K562 (cell line): ENCODE data around the gene RGS9BP. TPM values are rescaled to one million over a fixed set of nuclear protein-coding genes. Genes with fewer than 3 reads are reported as not detected.

ENCODE experiments used
- CXXC5 ChIP-seq: fragments of 250-450 bp; sonication (Bioruptor Pico); IDR thresholded peaks from 2 replicates; pipeline ENCODE4 v1.8.0; 2022; ENCODE audit warnings: inconsistent platforms, mild to moderate bottlenecking, moderate library complexity
- EWSR1 ChIP-seq: fragments of 450-650 bp; IDR thresholded peaks from 2 replicates; pipeline ENCODE4 v1.6.1; 2018; ENCODE audit warnings: borderline replicate concordance, mild to moderate bottlenecking, low read depth, moderate library complexity; ENCODE audit not compliant: partially characterized antibody
- FOXJ2 ChIP-seq: fragments of 200-800 bp; sonication (Bioruptor generic); IDR thresholded peaks from 2 replicates; pipeline ENCODE4 v1.6.1; 2016; ENCODE audit warnings: missing genetic modification characterization, missing compliant biosample characterization
- GTF2A2 ChIP-seq: IDR thresholded peaks from 2 replicates; pipeline ENCODE4 v1.6.1; 2016; ENCODE audit warnings: mild to moderate bottlenecking, missing genetic modification characterization, missing compliant biosample characterization
- ILK ChIP-seq: fragments of 450-650 bp; IDR thresholded peaks from 2 replicates; pipeline ENCODE4 v1.6.1; 2016; ENCODE audit warnings: missing genetic modification characterization, low read depth, mild to moderate bottlenecking, missing compliant biosample characterization, moderate library complexity, borderline replicate concordance
- KAT8 ChIP-seq: fragments of 450-650 bp; IDR thresholded peaks from 2 replicates; pipeline ENCODE4 v1.6.1; 2016; ENCODE audit warnings: low read depth, mild to moderate bottlenecking
- MEIS2 ChIP-seq: fragments of 450-650 bp; IDR thresholded peaks from 2 replicates; pipeline ENCODE4 v1.6.1; 2014; ENCODE audit warnings: mild to moderate bottlenecking; ENCODE audit not compliant: partially characterized antibody
- NR2F6 ChIP-seq: fragments of 450-650 bp; formaldehyde crosslinking; IDR thresholded peaks from 2 replicates; pipeline ENCODE4 v1.4.0; 2020; ENCODE audit warnings: mild to moderate bottlenecking
- NR4A1 ChIP-seq, 2 experiments: fragments of 250-450 bp in 1 of 2; fragments of 450-650 bp in 1 of 2; sonication (Bioruptor Pico) in 1 of 2; IDR thresholded peaks; 2 replicates each; pipeline versions ENCODE4 v1.4.0 to v1.6.1; 2016 to 2020; ENCODE audit warnings: mild to moderate bottlenecking in 2 of 2, missing compliant biosample characterization in 1 of 2, missing genetic modification characterization in 1 of 2, moderate library complexity in 1 of 2
- WHSC1 ChIP-seq: IDR thresholded peaks from one replicate; pipeline ENCODE4 v1.6.1; 2012; ENCODE audit warnings: low read length, control low read depth, inconsistent platforms
- XRCC5 ChIP-seq: fragments of 200-400 bp; formaldehyde crosslinking; IDR thresholded peaks from 2 replicates; pipeline ENCODE4 v1.6.1; 2017; ENCODE audit warnings: low read depth, mild to moderate bottlenecking, low read length
- ZBED1 ChIP-seq: IDR thresholded peaks from 2 replicates; pipeline ENCODE4 v1.6.1; 2014
- polyA plus RNA-seq, 8 experiments: library from polyadenylated mRNA; depleted of rRNA in 4 of 8; stranded (reverse) in 5 of 8; unstranded in 3 of 8; fragments of >200 nt; fragmentation: Nextera tagmentation in 2 of 8; fragmentation: Illumina TruSeq in 1 of 8; extraction: Ambion mirVana in 2 of 8; extraction: Trizol in 1 of 8; gene quantifications; 2 replicates each; pipeline versions ENCODE4 v1.2.1 to v1.2.3, GENCODE V29; 2011 to 2014; ENCODE audit warnings: inconsistent platforms in 1 of 8, missing spikeins in 1 of 8
- total RNA-seq, 7 experiments: library from RNA; depleted of rRNA in 6 of 7; stranded (reverse); fragments of >200 nt in 6 of 7; fragmentation: Illumina TruSeq in 2 of 7; extraction: Trizol in 2 of 7; gene quantifications; 2 replicates each; pipeline versions ENCODE4 v1.2.1 to v1.2.3, GENCODE V29; 2011 to 2021; ENCODE audit warnings: low replicate concordance in 1 of 7
- TF ChIP-seq, protein P1 (sequence below): fragments of 450-650 bp; formaldehyde crosslinking; IDR thresholded peaks from 2 replicates; pipeline ENCODE4 v1.4.0; 2020; ENCODE audit warnings: mild to moderate bottlenecking, moderate library complexity
- TF ChIP-seq, protein P2 (sequence below): sonication (generic); formaldehyde crosslinking; IDR thresholded peaks from 2 replicates; pipeline ENCODE4 v1.8.1; 2023; ENCODE audit warnings: missing genetic modification reagents, mild to moderate bottlenecking, borderline replicate concordance
- TF ChIP-seq, protein P3 (sequence below): fragments of 450-650 bp; formaldehyde crosslinking; IDR thresholded peaks from 2 replicates; pipeline ENCODE4 v1.4.0; 2022; ENCODE audit warnings: mild to moderate bottlenecking, moderate library complexity
- TF ChIP-seq, protein P4 (sequence below): fragments of 250-450 bp; sonication (Bioruptor Pico); IDR thresholded peaks from 2 replicates; pipeline ENCODE4 v1.8.0; 2021; ENCODE audit warnings: moderate library complexity, mild to moderate bottlenecking, inconsistent platforms
- TF ChIP-seq, protein P5 (sequence below): sonication (generic); formaldehyde crosslinking; IDR thresholded peaks from 2 replicates; pipeline ENCODE4 v1.8.0; 2022; ENCODE audit warnings: missing genetic modification reagents, mild to moderate bottlenecking, borderline replicate concordance
- TF ChIP-seq, protein P6 (sequence below): sonication (generic); formaldehyde crosslinking; IDR thresholded peaks from 2 replicates; pipeline ENCODE4 v1.8.0; 2022; ENCODE audit warnings: mild to moderate bottlenecking, low read depth, missing genetic modification reagents

Gene RGS9BP
- total and polyA plus RNA-seq, 9 of the 15 experiments (the other 6 are each of a cell fraction or from before 2014, with no cell fraction given): 0.03 to 1.3 (median 0.49) TPM

DNA sequence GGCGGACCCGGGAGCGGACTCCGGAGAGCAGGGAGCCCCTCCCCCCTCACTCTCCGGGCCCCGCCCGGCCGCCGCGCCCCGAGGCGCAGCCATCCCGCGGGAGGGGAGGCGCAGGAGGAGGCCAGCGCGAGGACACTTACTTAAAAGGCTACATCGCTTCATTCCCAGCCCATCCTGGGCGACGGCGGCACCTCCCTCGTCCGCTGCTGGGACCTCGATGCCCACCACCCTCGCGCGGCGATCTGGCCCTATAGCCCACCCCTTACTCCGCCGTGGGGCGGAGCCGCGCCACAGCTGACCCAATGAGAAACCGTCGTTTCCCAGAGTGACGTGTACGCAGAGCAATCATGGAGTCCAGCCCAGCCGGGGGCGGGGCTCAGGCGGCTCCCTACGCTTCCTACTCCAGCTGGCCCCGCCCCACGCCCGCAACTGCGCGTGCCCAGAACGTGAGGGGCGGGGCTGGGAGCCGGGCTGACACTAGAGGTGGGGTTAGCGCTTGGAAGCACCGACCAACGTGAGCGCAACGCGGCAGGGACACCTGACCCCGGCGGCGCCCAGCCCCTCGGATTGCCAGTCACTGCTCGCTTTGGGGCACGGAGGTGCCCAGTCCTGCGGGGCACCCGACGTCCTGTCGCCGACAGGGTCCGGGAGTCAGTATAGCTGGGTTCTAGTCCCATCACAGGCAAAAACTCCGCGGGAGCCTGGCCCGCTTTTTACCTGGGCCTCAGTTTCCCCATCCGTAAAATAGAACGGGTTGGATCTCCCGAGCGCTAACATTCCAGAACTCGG is 523 bp upstream of the RGS9BP start, which contains the start of gene ANKRD27 (continued):
- TF ChIP-seq NR4A1 (CRISPR knock-in tag; IDR thresholded peaks at IDR 0.05) (no peak), NR4A1 (tag; IDR thresholded peaks at IDR 0.05) (no peak), XRCC5 (no peak), NR2F6 (CRISPR knock-in tag) (no peak), KAT8 (no peak), EWSR1 (no peak), MEIS2 (peak; percentile 29), GTF2A2 (tag) (no peak), ZBED1 (no peak), ILK (tag) (no peak), FOXJ2 (tag) (no peak), WHSC1 (no peak), CXXC5 (CRISPR knock-in tag) (peak; percentile 83)
- TF ChIP-seq, protein P1, sequence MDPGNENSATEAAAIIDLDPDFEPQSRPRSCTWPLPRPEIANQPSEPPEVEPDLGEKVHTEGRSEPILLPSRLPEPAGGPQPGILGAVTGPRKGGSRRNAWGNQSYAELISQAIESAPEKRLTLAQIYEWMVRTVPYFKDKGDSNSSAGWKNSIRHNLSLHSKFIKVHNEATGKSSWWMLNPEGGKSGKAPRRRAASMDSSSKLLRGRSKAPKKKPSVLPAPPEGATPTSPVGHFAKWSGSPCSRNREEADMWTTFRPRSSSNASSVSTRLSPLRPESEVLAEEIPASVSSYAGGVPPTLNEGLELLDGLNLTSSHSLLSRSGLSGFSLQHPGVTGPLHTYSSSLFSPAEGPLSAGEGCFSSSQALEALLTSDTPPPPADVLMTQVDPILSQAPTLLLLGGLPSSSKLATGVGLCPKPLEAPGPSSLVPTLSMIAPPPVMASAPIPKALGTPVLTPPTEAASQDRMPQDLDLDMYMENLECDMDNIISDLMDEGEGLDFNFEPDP (CRISPR knock-in tag): no peak
- TF ChIP-seq, protein P2, sequence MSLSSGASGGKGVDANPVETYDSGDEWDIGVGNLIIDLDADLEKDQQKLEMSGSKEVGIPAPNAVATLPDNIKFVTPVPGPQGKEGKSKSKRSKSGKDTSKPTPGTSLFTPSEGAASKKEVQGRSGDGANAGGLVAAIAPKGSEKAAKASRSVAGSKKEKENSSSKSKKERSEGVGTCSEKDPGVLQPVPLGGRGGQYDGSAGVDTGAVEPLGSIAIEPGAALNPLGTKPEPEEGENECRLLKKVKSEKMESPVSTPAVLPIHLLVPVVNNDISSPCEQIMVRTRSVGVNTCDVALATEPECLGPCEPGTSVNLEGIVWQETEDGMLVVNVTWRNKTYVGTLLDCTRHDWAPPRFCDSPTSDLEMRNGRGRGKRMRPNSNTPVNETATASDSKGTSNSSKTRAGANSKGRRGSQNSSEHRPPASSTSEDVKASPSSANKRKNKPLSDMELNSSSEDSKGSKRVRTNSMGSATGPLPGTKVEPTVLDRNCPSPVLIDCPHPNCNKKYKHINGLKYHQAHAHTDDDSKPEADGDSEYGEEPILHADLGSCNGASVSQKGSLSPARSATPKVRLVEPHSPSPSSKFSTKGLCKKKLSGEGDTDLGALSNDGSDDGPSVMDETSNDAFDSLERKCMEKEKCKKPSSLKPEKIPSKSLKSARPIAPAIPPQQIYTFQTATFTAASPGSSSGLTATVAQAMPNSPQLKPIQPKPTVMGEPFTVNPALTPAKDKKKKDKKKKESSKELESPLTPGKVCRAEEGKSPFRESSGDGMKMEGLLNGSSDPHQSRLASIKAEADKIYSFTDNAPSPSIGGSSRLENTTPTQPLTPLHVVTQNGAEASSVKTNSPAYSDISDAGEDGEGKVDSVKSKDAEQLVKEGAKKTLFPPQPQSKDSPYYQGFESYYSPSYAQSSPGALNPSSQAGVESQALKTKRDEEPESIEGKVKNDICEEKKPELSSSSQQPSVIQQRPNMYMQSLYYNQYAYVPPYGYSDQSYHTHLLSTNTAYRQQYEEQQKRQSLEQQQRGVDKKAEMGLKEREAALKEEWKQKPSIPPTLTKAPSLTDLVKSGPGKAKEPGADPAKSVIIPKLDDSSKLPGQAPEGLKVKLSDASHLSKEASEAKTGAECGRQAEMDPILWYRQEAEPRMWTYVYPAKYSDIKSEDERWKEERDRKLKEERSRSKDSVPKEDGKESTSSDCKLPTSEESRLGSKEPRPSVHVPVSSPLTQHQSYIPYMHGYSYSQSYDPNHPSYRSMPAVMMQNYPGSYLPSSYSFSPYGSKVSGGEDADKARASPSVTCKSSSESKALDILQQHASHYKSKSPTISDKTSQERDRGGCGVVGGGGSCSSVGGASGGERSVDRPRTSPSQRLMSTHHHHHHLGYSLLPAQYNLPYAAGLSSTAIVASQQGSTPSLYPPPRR: no peak
- TF ChIP-seq, protein P3, sequence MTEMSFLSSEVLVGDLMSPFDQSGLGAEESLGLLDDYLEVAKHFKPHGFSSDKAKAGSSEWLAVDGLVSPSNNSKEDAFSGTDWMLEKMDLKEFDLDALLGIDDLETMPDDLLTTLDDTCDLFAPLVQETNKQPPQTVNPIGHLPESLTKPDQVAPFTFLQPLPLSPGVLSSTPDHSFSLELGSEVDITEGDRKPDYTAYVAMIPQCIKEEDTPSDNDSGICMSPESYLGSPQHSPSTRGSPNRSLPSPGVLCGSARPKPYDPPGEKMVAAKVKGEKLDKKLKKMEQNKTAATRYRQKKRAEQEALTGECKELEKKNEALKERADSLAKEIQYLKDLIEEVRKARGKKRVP (CRISPR knock-in tag): no peak
- TF ChIP-seq, protein P4, sequence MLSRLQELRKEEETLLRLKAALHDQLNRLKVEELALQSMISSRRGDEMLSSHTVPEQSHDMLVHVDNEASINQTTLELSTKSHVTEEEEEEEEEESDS: no peak
- TF ChIP-seq, protein P5, sequence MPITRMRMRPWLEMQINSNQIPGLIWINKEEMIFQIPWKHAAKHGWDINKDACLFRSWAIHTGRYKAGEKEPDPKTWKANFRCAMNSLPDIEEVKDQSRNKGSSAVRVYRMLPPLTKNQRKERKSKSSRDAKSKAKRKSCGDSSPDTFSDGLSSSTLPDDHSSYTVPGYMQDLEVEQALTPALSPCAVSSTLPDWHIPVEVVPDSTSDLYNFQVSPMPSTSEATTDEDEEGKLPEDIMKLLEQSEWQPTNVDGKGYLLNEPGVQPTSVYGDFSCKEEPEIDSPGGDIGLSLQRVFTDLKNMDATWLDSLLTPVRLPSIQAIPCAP: no peak
- TF ChIP-seq, protein P6, sequence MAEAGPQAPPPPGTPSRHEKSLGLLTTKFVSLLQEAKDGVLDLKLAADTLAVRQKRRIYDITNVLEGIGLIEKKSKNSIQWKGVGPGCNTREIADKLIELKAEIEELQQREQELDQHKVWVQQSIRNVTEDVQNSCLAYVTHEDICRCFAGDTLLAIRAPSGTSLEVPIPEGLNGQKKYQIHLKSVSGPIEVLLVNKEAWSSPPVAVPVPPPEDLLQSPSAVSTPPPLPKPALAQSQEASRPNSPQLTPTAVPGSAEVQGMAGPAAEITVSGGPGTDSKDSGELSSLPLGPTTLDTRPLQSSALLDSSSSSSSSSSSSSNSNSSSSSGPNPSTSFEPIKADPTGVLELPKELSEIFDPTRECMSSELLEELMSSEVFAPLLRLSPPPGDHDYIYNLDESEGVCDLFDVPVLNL (CRISPR knock-in tag): no peak
